ENCODE measurements around the gene SMIM1. TPM values are rescaled to one million over a fixed set of nuclear protein-coding genes. Genes with fewer than 3 reads are reported as not detected.

The SMIM1 gene
- total RNA-seq, 1 donor from 2014 or later = not detected

DNA sequence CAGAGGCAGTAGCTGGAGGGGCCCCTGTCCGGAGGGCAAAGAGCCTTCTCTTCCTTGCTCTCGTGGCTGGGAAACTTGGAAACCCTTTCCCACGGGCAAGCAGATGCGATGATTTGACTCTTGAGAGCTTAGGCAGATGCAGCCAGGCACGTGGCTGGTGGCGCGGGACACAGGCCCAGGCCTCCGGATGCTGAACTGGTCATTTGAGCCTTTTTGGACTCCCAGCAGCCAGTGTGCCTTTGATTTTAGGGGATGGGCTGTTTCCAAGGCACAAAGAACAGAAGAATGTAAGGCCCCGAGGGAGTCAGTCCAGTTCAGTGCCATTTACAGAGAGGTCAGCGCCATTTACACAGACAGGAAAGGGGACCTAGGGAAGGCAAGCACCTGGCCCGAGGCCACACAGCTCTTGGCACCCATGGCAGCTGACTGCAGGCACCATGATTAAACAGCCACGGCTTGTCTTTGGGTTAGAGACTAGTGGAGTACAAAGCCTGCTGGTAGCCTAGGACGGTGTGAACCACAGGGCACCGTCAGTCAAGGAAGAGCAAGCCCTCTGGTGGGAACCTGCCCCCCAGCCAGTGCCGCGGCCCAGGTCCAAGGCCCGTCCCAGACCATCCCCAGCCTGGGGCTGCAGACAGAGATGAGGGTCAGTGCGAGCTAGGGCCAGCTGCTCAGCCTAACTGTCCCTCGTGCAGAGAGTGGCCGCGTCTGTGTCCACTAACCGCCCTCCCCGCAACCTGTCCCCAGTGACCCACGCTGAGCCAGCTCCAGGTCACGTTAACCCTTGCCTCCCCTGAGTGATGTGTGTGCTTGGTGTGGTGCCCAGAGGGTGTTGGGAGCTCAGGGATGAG, 40.7 kb upstream of the SMIM1 start:
- H3K27ac ChIP-seq = no peak overlapping the region
- intact Hi-C loops (cut with DNase I) = no loop called here
- no peaks in the 10 kb centered on the region for H3K4me1 ChIP-seq
- H3K36me3 ChIP-seq = peaks cover 3 to 15% of the 10 kb centered on the region in 2 donors
- H3K9me3 ChIP-seq = no peaks in the 10 kb centered on the region
- no peaks in the 10 kb centered on the region for H3K27me3 ChIP-seq
- no peak overlapping the region for H3K4me3 ChIP-seq
- TF ChIP-seq, protein P1, sequence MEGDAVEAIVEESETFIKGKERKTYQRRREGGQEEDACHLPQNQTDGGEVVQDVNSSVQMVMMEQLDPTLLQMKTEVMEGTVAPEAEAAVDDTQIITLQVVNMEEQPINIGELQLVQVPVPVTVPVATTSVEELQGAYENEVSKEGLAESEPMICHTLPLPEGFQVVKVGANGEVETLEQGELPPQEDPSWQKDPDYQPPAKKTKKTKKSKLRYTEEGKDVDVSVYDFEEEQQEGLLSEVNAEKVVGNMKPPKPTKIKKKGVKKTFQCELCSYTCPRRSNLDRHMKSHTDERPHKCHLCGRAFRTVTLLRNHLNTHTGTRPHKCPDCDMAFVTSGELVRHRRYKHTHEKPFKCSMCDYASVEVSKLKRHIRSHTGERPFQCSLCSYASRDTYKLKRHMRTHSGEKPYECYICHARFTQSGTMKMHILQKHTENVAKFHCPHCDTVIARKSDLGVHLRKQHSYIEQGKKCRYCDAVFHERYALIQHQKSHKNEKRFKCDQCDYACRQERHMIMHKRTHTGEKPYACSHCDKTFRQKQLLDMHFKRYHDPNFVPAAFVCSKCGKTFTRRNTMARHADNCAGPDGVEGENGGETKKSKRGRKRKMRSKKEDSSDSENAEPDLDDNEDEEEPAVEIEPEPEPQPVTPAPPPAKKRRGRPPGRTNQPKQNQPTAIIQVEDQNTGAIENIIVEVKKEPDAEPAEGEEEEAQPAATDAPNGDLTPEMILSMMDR (IDR thresholded peaks at IDR 0.05) = no peak
- no peak for DNase-seq (ENCODE audit: low spot score in 2 of 2)

DNA sequence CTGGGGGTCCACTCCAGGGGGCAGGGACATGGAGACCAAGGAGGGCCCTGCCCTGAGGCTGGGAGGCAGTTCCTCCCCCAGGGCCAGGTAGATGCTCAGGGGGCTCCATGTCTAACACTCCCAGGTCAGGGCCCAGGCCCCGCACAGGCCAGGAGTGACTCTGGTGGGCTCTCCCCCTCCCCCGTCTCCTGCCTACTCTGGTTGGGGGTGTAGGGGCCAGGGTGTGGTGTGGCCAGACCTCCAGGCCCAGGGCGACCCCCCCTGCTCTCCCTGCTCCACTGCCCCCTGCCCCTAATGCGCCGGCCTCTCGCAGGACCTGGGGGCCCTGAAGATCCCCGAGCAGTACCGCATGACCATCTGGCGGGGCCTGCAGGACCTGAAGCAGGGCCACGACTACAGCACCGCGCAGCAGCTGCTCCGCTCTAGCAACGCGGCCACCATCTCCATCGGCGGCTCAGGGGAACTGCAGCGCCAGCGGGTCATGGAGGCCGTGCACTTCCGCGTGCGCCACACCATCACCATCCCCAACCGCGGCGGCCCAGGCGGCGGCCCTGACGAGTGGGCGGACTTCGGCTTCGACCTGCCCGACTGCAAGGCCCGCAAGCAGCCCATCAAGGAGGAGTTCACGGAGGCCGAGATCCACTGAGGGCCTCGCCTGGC, 40.0 kb upstream of the SMIM1 start:
- TF ChIP-seq, protein P1 (IDR thresholded peaks at IDR 0.05) = no peak
- H3K27ac ChIP-seq = no peak overlapping the region
- H3K4me1 ChIP-seq = no peaks in the 10 kb centered on the region
- no peaks in the 10 kb centered on the region for H3K9me3 ChIP-seq
- no peak overlapping the region for H3K4me3 ChIP-seq
- peaks cover 9 to 23% of the 10 kb centered on the region in 2 donors for H3K36me3 ChIP-seq
- intact Hi-C loops (cut with DNase I) = no loop called here
- H3K27me3 ChIP-seq = no peaks in the 10 kb centered on the region
- DNase-seq (ENCODE audit: low spot score in 2 of 2) = no peak

DNA sequence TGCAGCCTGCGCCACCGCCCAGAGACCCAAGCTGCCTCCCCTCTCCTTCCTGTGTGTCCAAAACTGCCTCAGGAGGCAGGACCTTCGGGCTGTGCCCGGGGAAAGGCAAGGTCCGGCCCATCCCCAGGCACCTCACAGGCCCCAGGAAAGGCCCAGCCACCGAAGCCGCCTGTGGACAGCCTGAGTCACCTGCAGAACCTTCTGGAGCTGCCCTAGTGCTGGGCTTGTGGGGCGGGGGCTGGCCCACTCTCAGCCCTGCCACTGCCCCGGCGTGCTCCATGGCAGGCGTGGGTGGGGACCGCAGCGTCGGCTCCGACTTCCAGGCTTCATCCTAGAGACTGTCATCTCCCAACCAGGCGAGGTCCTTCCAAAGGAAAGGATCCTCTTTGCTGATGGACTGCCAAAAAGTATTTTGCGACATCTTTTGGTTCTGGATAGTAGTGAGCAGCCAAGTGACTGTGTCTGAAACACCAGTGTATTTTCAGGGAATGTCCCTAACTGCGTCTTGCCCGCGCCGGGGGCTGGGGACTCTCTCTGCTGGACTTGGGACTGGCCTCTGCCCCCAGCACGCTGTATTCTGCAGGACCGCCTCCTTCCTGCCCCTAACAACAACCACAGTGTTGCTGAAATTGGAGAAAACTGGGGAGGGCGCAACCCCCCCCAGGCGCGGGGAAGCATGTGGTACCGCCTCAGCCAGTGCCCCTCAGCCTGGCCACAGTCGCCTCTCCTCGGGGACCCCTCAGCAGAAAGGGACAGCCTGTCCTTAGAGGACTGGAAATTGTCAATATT, 39.3 kb upstream of the SMIM1 start:
- Histone ChIP-seq H3K4me1 (no peaks in the 10 kb centered on the region), H3K27ac (no peak overlapping the region), H3K9me3 (no peaks in the 10 kb centered on the region), H3K36me3 (peaks cover 16 to 29% of the 10 kb centered on the region in 2 donors), H3K27me3 (no peaks in the 10 kb centered on the region), H3K4me3 (no peak overlapping the region)
- DNase-seq (ENCODE audit: low spot score in 2 of 2) = no peak
- TF ChIP-seq, protein P1 (IDR thresholded peaks at IDR 0.05) = no peak
- intact Hi-C loops (cut with DNase I) = no loop called here

DNA sequence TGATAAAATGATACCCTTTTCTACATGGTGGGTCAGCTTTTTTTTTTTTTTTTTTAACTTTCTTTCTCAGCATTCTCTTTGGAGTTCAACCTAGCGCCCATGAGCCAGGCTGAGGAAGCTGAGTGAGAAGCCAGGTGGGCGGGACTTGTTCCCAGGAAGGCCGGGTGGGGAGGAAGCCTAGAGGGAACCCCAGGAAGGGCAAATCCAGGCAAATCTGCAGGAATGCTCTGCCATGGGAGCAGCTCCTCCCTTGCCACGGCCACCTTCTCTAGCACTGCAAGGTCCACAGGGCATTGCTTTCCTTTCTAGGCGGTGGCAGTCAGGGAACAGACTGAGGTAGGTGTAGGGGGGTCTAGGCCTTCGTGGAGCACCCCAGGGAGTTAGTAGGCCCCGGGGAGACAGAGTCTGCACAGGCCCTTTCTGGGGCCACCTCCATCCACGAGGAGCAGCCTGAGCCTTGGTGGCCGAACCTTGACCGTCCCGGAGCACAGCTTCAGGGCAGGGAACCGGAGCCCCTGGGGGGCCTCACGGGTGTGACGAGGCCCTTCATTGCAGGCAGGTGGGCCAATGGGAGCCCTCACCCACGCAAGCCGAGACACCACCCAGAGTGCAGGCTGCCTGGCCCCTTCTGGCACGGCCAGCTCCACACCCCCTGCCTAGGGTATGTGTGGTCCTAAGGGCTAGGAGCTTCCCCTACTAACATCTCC, 38.5 kb upstream of the SMIM1 start:
- no peaks in the 10 kb centered on the region for H3K27me3 ChIP-seq
- peaks cover 24 to 36% of the 10 kb centered on the region in 2 donors for H3K36me3 ChIP-seq
- no peak overlapping the region for H3K27ac ChIP-seq
- DNase-seq (ENCODE audit: low spot score in 2 of 2) = no peak
- intact Hi-C loops (cut with DNase I) = no loop called here
- H3K9me3 ChIP-seq = no peaks in the 10 kb centered on the region
- H3K4me1 ChIP-seq = no peaks in the 10 kb centered on the region
- no peak overlapping the region for H3K4me3 ChIP-seq
- TF ChIP-seq, protein P1 (IDR thresholded peaks at IDR 0.05) = no peak

DNA sequence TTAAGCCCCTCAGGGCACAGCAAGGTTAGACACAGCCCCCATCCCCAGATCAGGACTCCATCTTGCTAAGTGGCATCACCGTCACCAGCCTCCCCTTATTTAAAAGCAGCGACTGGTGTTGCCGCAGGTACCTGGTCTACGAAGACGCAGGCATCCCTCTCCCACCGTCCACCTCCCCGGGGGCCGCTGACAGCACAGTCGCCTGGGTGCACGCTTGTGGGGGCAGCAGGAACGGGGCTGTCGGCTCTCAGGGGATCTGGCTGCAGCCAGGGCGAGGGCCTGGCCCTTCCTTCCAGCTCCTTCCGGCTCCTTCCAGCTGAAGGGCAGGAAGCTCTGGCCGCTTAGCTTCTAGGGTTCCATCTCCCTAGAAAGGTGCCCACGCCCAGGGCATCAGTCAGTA, 37.9 kb upstream of the SMIM1 start:
- no peaks in the 10 kb centered on the region for H3K4me1 ChIP-seq
- TF ChIP-seq, protein P1 (IDR thresholded peaks at IDR 0.05) = no peak
- intact Hi-C loops (cut with DNase I) = no loop called here

More for the DNA sequence above, 37.9 kb upstream of the SMIM1 start:
- DNase-seq (ENCODE audit: low spot score in 2 of 2) = no peak
- H3K27ac ChIP-seq = no peak overlapping the region
- no peak overlapping the region for H3K4me3 ChIP-seq
- no peaks in the 10 kb centered on the region for H3K27me3 ChIP-seq
- H3K36me3 ChIP-seq = peaks cover 25 to 41% of the 10 kb centered on the region in 2 donors
- no peaks in the 10 kb centered on the region for H3K9me3 ChIP-seq

Data from ascending aorta (tissue), 2 donors.